ENCODE measurements around the gene CCDC110. TPM values are rescaled to one million over a fixed set of nuclear protein-coding genes. Genes with fewer than 3 reads are reported as not detected.

The CCDC110 gene
- total and polyA plus RNA-seq, 2 of the 13 experiments (the other 11 are each of a cell fraction or from before 2014, with no cell fraction given): not detected

DNA sequence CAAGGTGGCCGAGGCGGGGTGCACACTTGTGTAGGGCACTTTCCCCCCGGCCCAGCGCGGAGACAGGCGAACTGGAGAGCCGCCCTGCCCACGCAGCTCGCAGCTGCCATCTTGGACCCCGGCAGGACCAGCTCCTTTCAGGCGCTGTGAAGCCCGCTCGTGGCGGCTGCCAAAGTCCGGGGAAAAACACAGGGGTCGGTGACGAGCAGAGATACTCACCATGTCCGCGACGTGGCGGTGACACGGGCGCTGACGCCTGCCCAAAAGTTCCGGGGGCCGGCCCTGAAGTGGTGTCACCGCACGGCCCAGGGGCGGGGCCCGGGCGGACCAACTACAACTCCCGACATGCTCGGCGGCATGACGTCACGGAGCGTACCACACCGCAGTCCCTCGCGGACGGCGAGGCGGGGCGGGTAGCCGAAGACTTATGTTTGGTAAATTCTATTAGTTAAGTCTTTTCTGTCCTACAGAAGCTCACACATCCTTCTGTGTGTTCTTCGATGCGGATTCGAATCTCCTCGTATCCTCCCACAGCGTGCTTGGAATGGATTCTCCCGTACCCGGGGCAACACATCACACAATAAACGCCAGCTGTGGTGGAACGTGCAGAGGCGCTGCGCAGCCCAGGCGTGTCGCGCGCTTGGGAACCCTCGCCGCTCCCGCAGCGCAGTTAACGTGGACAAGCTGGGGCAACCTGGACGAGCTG is 45.7 kb downstream of the CCDC110 start, which contains the start of gene UFSP2 (continued):
- TF ChIP-seq KIAA2018 (CRISPR knock-in tag; IDR thresholded peaks at IDR 0.05; ENCODE audit: borderline replicate concordance) (no peak), NR2F2 (IDR thresholded peaks at IDR 0.05; ENCODE audit: borderline replicate concordance, low read depth) (peak; percentile 35; the same call in 1 of the 2 replicates), ZFP36 (IDR thresholded peaks at IDR 0.05; ENCODE audit: borderline replicate concordance, low read depth, low read length, partially characterized antibody) (no peak), ZNF782 (CRISPR knock-in tag; IDR thresholded peaks at IDR 0.05; ENCODE audit: borderline replicate concordance) (peak; percentile 75; the same call in 1 of the 2 replicates), ZNF816 (CRISPR knock-in tag; IDR thresholded peaks at IDR 0.05; ENCODE audit: borderline replicate concordance) (no peak), ZNF382 (CRISPR knock-in tag; IDR thresholded peaks at IDR 0.05; ENCODE audit: borderline replicate concordance) (no peak), ZNF75D (CRISPR knock-in tag; IDR thresholded peaks at IDR 0.05; ENCODE audit: borderline replicate concordance) (no peak), MXI1 (IDR thresholded peaks at IDR 0.05; ENCODE audit: borderline replicate concordance, low read depth, low read length) (peak; percentile 97), ZNF136 (CRISPR knock-in tag; IDR thresholded peaks at IDR 0.05; ENCODE audit: low read depth) (no peak), PTBP1 (IDR thresholded peaks at IDR 0.05; ENCODE audit: low read depth, low read length, poor library complexity, severe bottlenecking) (no peak), PLRG1 (conservative IDR thresholded peaks at IDR 0.05) (no peak), ZFP36L1 (CRISPR knock-in tag; IDR thresholded peaks at IDR 0.05) (no peak), ZBTB21 (CRISPR knock-in tag; IDR thresholded peaks at IDR 0.05) (no peak), MEIS2 (CRISPR knock-in tag; IDR thresholded peaks at IDR 0.05) (peak; percentile 67; the same call in 1 of the 2 replicates), PHF21A (CRISPR knock-in tag; IDR thresholded peaks at IDR 0.05) (peak; percentile 49; the same call in 1 of the 2 replicates), YY1 (IDR thresholded peaks at IDR 0.05; ENCODE audit: insufficient read depth, insufficient replicate concordance, low read depth, low read length) (peak; percentile 93), ZNF839 (CRISPR knock-in tag; IDR thresholded peaks at IDR 0.05; ENCODE audit: borderline replicate concordance) (no peak)
- TF ChIP-seq, protein P1, sequence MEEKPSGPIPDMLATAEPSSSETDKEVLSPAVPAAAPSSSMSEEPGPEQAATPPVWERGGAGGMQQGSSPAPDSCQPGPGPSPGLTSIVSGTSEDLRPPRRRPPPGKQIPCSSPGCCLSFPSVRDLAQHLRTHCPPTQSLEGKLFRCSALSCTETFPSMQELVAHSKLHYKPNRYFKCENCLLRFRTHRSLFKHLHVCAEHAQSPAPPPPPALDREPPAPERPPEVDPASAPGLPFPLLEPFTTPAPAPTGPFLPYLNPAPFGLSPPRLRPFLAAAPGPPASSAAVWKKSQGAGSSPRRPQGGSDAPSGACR (CRISPR knock-in tag; IDR thresholded peaks at IDR 0.05): peak; percentile 64; the same call in 1 of the 2 replicates
- TF ChIP-seq, protein P2, sequence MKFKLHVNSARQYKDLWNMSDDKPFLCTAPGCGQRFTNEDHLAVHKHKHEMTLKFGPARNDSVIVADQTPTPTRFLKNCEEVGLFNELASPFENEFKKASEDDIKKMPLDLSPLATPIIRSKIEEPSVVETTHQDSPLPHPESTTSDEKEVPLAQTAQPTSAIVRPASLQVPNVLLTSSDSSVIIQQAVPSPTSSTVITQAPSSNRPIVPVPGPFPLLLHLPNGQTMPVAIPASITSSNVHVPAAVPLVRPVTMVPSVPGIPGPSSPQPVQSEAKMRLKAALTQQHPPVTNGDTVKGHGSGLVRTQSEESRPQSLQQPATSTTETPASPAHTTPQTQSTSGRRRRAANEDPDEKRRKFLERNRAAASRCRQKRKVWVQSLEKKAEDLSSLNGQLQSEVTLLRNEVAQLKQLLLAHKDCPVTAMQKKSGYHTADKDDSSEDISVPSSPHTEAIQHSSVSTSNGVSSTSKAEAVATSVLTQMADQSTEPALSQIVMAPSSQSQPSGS (CRISPR knock-in tag; IDR thresholded peaks at IDR 0.05): peak; percentile 87
